ENCODE data around the gene MAL. TPM values are rescaled to one million over a fixed set of nuclear protein-coding genes. Genes with fewer than 3 reads are reported as not detected.

Gene MAL
- 0.48 TPM for polyA plus RNA-seq (2013, experiment 1 of 2)
- polyA plus RNA-seq (2013, experiment 2 of 2), result 0.71 TPM

- Histone ChIP-seq H3K4me1 (ENCODE audit: control insufficient read depth, insufficient read depth, low read length, poor library complexity, severe bottlenecking) (peaks cover 17% of the 10 kb centered on the region), H3K9me3 (ENCODE audit: control insufficient read depth, low read length) (no peaks in the 10 kb centered on the region), H3K36me3 (ENCODE audit: control insufficient read depth, insufficient read depth, low read length) (no peaks in the 10 kb centered on the region), H3K4me3 (ENCODE audit: extremely low read depth, insufficient read depth, low read length, poor library complexity, severe bottlenecking) (peak within 1 kb of the TSS; percentile 31), H3K27ac (ENCODE audit: low read depth, low read length, severe bottlenecking) (no peak within 1 kb of the TSS)
- WGBS, 2 experiments (ENCODE audit: insufficient coverage in 2 of 2), result 1% methylated on average over 61 to 63 of the region's 81 CpGs
These were observed at the start of gene MAL for GRCh38 chr2:95025406-95026319. MAL (plus strand) TSS chr2:95025708; CDS start chr2:95025793, 85 bp downstream.

DNA sequence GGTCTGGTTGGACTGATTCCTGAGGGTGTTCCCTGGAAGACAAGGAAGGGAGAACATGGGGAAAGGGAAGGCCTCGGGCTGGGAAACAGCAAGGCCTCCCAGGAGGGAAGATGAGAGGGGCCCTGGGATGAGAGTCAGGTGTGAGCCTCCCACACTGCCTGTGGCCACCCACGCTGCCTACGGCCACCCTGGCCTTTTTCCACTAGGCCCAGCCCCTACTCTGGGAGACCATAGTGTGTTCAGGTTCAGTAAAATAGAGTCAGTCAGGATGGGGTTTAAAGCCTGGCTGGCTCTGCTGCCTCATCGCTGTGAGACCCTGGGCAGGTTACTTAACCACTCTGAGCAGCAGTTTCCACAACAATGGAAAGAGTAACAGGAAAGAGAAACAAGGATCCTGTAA is 47.7 kb upstream of the MAL start:
- WGBS, 2 experiments (ENCODE audit: insufficient coverage in 2 of 2), result 73 to 100% methylated on average over 1 to 4 of the region's 4 CpGs
- no peaks in the 10 kb centered on the region for H3K36me3 ChIP-seq (ENCODE audit: control insufficient read depth, insufficient read depth, low read length)
- no peaks in the 10 kb centered on the region for H3K9me3 ChIP-seq (ENCODE audit: control insufficient read depth, low read length)
- no peak overlapping the region for H3K27ac ChIP-seq (ENCODE audit: low read depth, low read length, severe bottlenecking)
- no peak overlapping the region for H3K4me3 ChIP-seq (ENCODE audit: extremely low read depth, insufficient read depth, low read length, poor library complexity, severe bottlenecking)
- H3K4me1 ChIP-seq (ENCODE audit: control insufficient read depth, insufficient read depth, low read length, poor library complexity, severe bottlenecking), result peaks cover 7% of the 10 kb centered on the region

GRCh38 chr2:94978917-94979316 is 46.6 kb upstream of the MAL start:
- peaks cover 7% of the 10 kb centered on the region for H3K4me1 ChIP-seq (ENCODE audit: control insufficient read depth, insufficient read depth, low read length, poor library complexity, severe bottlenecking)
- no peaks in the 10 kb centered on the region for H3K36me3 ChIP-seq (ENCODE audit: control insufficient read depth, insufficient read depth, low read length)
- WGBS, 2 experiments (ENCODE audit: insufficient coverage in 2 of 2), result no CpG with 5 or more reads among the region's 3 CpGs
- no peak overlapping the region for H3K27ac ChIP-seq (ENCODE audit: low read depth, low read length, severe bottlenecking)
- H3K4me3 ChIP-seq (ENCODE audit: extremely low read depth, insufficient read depth, low read length, poor library complexity, severe bottlenecking), result no peak overlapping the region
- no peaks in the 10 kb centered on the region for H3K9me3 ChIP-seq (ENCODE audit: control insufficient read depth, low read length)

- Histone ChIP-seq H3K27ac (ENCODE audit: low read depth, low read length, severe bottlenecking) (no peak overlapping the region), H3K4me3 (ENCODE audit: extremely low read depth, insufficient read depth, low read length, poor library complexity, severe bottlenecking) (no peak overlapping the region), H3K4me1 (ENCODE audit: control insufficient read depth, insufficient read depth, low read length, poor library complexity, severe bottlenecking) (peaks cover 7% of the 10 kb centered on the region), H3K9me3 (ENCODE audit: control insufficient read depth, low read length) (no peaks in the 10 kb centered on the region), H3K36me3 (ENCODE audit: control insufficient read depth, insufficient read depth, low read length) (no peaks in the 10 kb centered on the region)
- 81 to 87% methylated on average over 8 to 9 of the region's 10 CpGs for WGBS, 2 experiments (ENCODE audit: insufficient coverage in 2 of 2)
These were observed 45.8 kb upstream of the MAL start for GRCh38 chr2:94979406-94980375.

DNA sequence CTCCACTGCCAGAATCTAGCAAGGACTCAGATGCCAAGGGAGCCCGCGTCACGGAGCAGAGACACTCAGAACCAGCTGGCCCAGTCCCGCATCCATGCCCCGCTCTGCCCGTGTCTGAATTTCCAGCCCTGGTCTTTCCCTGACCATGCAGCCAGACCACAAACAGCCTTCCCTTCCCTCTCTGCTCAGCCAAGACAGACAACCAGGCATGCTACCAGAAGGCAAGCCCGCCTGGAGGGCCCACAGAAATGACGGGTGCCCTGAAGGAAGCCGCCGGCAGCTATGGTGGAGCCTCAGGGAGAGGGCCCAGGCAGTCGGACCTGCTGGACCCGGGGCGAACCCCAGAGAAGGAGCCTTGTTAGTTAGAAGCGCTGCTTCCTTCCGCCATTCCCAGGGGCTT is 45.1 kb upstream of the MAL start:
- H3K27ac ChIP-seq (ENCODE audit: low read depth, low read length, severe bottlenecking), result no peak overlapping the region
- 81 to 97% methylated on average over 14 to 15 of the region's 15 CpGs for WGBS, 2 experiments (ENCODE audit: insufficient coverage in 2 of 2)
- no peak overlapping the region for H3K4me3 ChIP-seq (ENCODE audit: extremely low read depth, insufficient read depth, low read length, poor library complexity, severe bottlenecking)
- H3K4me1 ChIP-seq (ENCODE audit: control insufficient read depth, insufficient read depth, low read length, poor library complexity, severe bottlenecking), result peaks cover 7% of the 10 kb centered on the region
- no peaks in the 10 kb centered on the region for H3K36me3 ChIP-seq (ENCODE audit: control insufficient read depth, insufficient read depth, low read length)
- H3K9me3 ChIP-seq (ENCODE audit: control insufficient read depth, low read length), result no peaks in the 10 kb centered on the region

- H3K4me1 ChIP-seq (ENCODE audit: control insufficient read depth, insufficient read depth, low read length, poor library complexity, severe bottlenecking), result peaks cover 7% of the 10 kb centered on the region
- WGBS, 2 experiments (ENCODE audit: insufficient coverage in 2 of 2), result 64 to 82% methylated on average over 3 to 4 of the region's 6 CpGs
- no peak overlapping the region for H3K4me3 ChIP-seq (ENCODE audit: extremely low read depth, insufficient read depth, low read length, poor library complexity, severe bottlenecking)
- no peak overlapping the region for H3K27ac ChIP-seq (ENCODE audit: low read depth, low read length, severe bottlenecking)
- H3K9me3 ChIP-seq (ENCODE audit: control insufficient read depth, low read length), result no peaks in the 10 kb centered on the region
- H3K36me3 ChIP-seq (ENCODE audit: control insufficient read depth, insufficient read depth, low read length), result no peaks in the 10 kb centered on the region
These were observed 43.4 kb upstream of the MAL start for GRCh38 chr2:94982156-94982555.

GRCh38 chr2:94982675-94983074 is 42.8 kb upstream of the MAL start:
- Histone ChIP-seq H3K27ac (ENCODE audit: low read depth, low read length, severe bottlenecking) (no peak overlapping the region), H3K4me3 (ENCODE audit: extremely low read depth, insufficient read depth, low read length, poor library complexity, severe bottlenecking) (no peak overlapping the region), H3K9me3 (ENCODE audit: control insufficient read depth, low read length) (no peaks in the 10 kb centered on the region), H3K4me1 (ENCODE audit: control insufficient read depth, insufficient read depth, low read length, poor library complexity, severe bottlenecking) (peaks cover 7% of the 10 kb centered on the region), H3K36me3 (ENCODE audit: control insufficient read depth, insufficient read depth, low read length) (no peaks in the 10 kb centered on the region)
- 70 to 71% methylated on average over 1 to 2 of the region's 3 CpGs for WGBS, 2 experiments (ENCODE audit: insufficient coverage in 2 of 2)

- Histone ChIP-seq H3K9me3 (ENCODE audit: control insufficient read depth, low read length) (no peaks in the 10 kb centered on the region), H3K4me1 (ENCODE audit: control insufficient read depth, insufficient read depth, low read length, poor library complexity, severe bottlenecking) (peaks cover 7% of the 10 kb centered on the region), H3K27ac (ENCODE audit: low read depth, low read length, severe bottlenecking) (no peak overlapping the region), H3K36me3 (ENCODE audit: control insufficient read depth, insufficient read depth, low read length) (no peaks in the 10 kb centered on the region), H3K4me3 (ENCODE audit: extremely low read depth, insufficient read depth, low read length, poor library complexity, severe bottlenecking) (no peak overlapping the region)
- WGBS, 2 experiments (ENCODE audit: insufficient coverage in 2 of 2), result 41 to 57% methylated on average over 4 to 9 of the region's 9 CpGs
These were observed 40.4 kb upstream of the MAL start for GRCh38 chr2:94984964-94985575.

DNA sequence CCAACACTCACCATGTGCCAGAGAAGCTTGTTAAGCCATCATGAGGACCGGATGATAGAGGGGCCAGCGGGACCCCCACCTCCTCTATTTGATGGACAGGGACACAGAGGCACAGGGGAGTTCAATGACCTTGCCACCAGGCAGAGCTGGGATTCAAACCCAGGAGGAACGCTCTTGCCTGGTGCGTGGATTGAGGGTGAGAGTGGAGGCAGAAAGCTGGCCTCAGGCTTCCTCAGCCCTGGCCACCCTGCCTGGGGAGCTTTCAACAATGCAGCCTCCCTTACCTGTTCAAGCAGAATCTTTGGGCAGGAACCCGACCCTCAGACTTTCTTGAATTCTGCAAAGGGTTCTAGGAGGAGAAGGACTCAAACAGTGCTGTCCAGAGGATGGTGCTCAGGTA is 39.9 kb upstream of the MAL start:
- no peak overlapping the region for H3K4me3 ChIP-seq (ENCODE audit: extremely low read depth, insufficient read depth, low read length, poor library complexity, severe bottlenecking)
- 59 to 60% methylated on average over 2 of the region's 5 CpGs for WGBS, 2 experiments (ENCODE audit: insufficient coverage in 2 of 2)
- no peaks in the 10 kb centered on the region for H3K36me3 ChIP-seq (ENCODE audit: control insufficient read depth, insufficient read depth, low read length)
- H3K4me1 ChIP-seq (ENCODE audit: control insufficient read depth, insufficient read depth, low read length, poor library complexity, severe bottlenecking), result peaks cover 7% of the 10 kb centered on the region
- no peak overlapping the region for H3K27ac ChIP-seq (ENCODE audit: low read depth, low read length, severe bottlenecking)
- H3K9me3 ChIP-seq (ENCODE audit: control insufficient read depth, low read length), result no peaks in the 10 kb centered on the region

DNA sequence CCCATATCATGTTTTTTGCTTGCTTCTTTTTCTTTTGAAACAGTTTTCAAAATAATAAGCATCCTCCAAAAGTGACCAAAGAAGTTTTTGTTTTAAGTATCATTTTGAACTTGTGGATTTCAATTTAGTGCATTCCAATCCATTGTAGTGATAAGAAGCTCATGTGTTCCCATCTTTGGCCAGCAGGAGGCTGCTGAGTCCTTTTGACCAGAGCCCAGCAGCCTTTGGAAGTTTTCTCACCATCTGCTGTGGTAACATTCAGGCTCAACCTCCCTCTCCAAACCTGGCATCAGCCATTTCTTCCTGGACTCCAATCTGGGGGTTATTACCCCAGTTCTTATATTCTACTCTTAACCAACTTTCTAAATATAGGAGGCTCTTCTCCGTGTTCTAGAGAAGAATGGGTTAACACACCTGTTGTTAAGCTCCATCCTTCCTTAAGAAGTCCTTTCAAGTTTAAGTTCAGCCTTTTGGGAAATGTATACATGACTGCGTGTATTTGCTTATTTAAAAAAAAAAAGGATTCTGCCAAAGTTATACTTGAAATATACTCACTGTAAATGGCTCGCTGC is 39.0 kb upstream of the MAL start:
- H3K4me1 ChIP-seq (ENCODE audit: control insufficient read depth, insufficient read depth, low read length, poor library complexity, severe bottlenecking), result peaks cover 7% of the 10 kb centered on the region
- no peak overlapping the region for H3K27ac ChIP-seq (ENCODE audit: low read depth, low read length, severe bottlenecking)
- WGBS, 2 experiments (ENCODE audit: insufficient coverage in 2 of 2), result 90% methylated on average over 2 of the region's 3 CpGs; no CpG with 5 or more reads in 1 of the 2 experiments
- H3K36me3 ChIP-seq (ENCODE audit: control insufficient read depth, insufficient read depth, low read length), result no peaks in the 10 kb centered on the region
- H3K9me3 ChIP-seq (ENCODE audit: control insufficient read depth, low read length), result no peaks in the 10 kb centered on the region
- no peak overlapping the region for H3K4me3 ChIP-seq (ENCODE audit: extremely low read depth, insufficient read depth, low read length, poor library complexity, severe bottlenecking)

Measured in mesodermal cell (in vitro differentiated cells).